Measurements from ENCODE around the gene CASP10.

DNA sequence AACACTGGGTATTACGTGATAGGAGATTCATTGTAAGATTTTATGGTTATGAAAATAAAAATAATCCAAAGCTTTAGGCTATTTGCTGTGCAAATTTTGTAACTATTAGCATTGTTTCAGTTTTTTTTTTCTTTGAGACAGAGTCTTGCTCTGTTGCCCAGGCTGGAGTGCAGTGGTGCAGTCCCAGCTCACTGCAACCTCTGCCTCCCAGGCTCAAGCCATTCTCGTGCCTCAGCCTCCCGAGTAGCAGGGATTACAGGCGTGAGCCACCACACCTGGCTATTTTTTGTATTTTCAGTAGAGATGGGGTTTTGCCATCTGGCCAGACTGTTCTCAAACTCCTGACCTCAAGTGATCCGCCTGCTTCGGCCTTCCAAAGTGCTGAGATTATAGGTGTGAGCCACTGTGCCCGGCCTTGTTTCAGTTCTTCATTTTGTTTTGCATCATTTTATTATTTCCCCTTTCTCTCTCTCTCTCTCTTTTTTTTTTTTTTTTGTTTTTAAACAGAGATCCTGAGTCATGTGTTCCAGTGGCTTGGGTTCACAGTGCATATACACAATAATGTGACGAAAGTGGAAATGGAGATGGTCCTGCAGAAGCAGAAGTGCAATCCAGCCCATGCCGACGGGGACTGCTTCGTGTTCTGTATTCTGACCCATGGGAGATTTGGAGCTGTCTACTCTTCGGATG is 25.8 kb downstream of the CASP10 start:
- TF ChIP-seq CTCF (IDR thresholded peaks at IDR 0.05; ENCODE audit: borderline replicate concordance, extremely low read depth, low read length, poor library complexity, severe bottlenecking) = no peak
- no peak for TF ChIP-seq EZH2 (IDR thresholded peaks at IDR 0.05; ENCODE audit: borderline replicate concordance, low read depth, low read length, severe bottlenecking)
